GM19240 (cell line): ENCODE measurements around the gene KRTAP23-1.

Source experiments
- DNase-seq: peaks from one replicate; pipeline ENCODE4 v3.0.0; 2011; ENCODE audit warnings: low spot score; ENCODE audit not compliant: insufficient read length

The KRTAP23-1 gene

GRCh38 chr21:30306884-30307283 is 41.5 kb downstream of the KRTAP23-1 start:
- DNase-seq: no peak

GRCh38 chr21:30305136-30305535 is 43.3 kb downstream of the KRTAP23-1 start:
- no peak for DNase-seq
